K562 (cell line): Measurements from ENCODE around the gene PABPC1L. TPM values are rescaled to one million over a fixed set of nuclear protein-coding genes. Genes with fewer than 3 reads are reported as not detected.

Experiments used
- ATAC-seq: fragments of 200-7000 bp; cut with Tn5 transposase; 3 replicates; pipeline ENCODE4 v1.9.1; 2020; ENCODE audit warnings: moderate library complexity
- BruUV-seq: library from RNA; stranded (reverse); fragments of 400-500 nt; replicated peaks from 2 replicates; lab custom pipeline; 2021; lab: Mats Ljungman, UMichigan
- CTCF ChIA-PET: fragments of 300-600 bp; formaldehyde crosslinking; extraction: SDS; loops from one replicate; lab custom pipeline; 2021; ENCODE audit warnings: low intra/inter-chr PET ratio; lab: Yijun Ruan, JAX
- POLR2A ChIA-PET: fragments of 300-600, 350-650 bp; sonication (Branson Sonifier 250); formaldehyde crosslinking; extraction: SDS; loops from one replicate; lab custom pipeline; 2021; ENCODE audit warnings: antibody characterized with exemption, inconsistent platforms; lab: Yijun Ruan, JAX
- DNase-seq, 4 experiments: peaks; one replicate each; pipeline versions ENCODE4 v3.0.0 to v3.0.0-alpha.2; 2011 to 2018; ENCODE audit warnings: low spot score in 3 of 4, mixed read lengths in 3 of 4; ENCODE audit errors: extremely low read depth in 1 of 4
- FAIRE-seq: peaks from 2 replicates; lab custom pipeline; 2011; peaks lifted over from hg19 to GRCh38; lab: Jason Lieb, UNC
- H2AFZ ChIP-seq: 2 replicates; pipeline ENCODE4 v1.6.0; 2011; ENCODE audit warnings: low read depth, low read length, control low read depth, inconsistent platforms
- H3K27ac ChIP-seq: fragments of 200-600 bp; 3 replicates; pipeline ENCODE4 v1.8.0; 2011; ENCODE audit warnings: low read depth, mild to moderate bottlenecking, control low read depth, inconsistent platforms, low read length, moderate library complexity, mixed read lengths; ENCODE audit errors: extremely low read depth
- H3K27me3 ChIP-seq, 2 experiments: fragments of 300-600 bp in 1 of 2; 2 replicates in 1 of 2; 3 replicates in 1 of 2; pipeline versions ENCODE4 v1.6.0 to v1.8.0; 2011; ENCODE audit warnings: inconsistent platforms in 2 of 2, low read length in 2 of 2, mild to moderate bottlenecking in 1 of 2, mixed read lengths in 1 of 2, moderate library complexity in 1 of 2; ENCODE audit not compliant: control insufficient read depth in 2 of 2, insufficient read depth in 2 of 2
- H3K36me3 ChIP-seq: fragments of 300-600 bp; 3 replicates; pipeline ENCODE4 v1.8.0; 2011; ENCODE audit warnings: mild to moderate bottlenecking, low read length, inconsistent platforms; ENCODE audit not compliant: control insufficient read depth, insufficient read depth
- H3K4me1 ChIP-seq, 2 experiments: fragments of 200-600 bp in 1 of 2; replicated peaks in 1 of 2; 2 replicates in 1 of 2; 3 replicates in 1 of 2; pipeline versions ENCODE4 v1.5.1 to v1.8.0; 2011; ENCODE audit warnings: inconsistent platforms in 2 of 2, low read length in 2 of 2, mild to moderate bottlenecking in 1 of 2, mixed read lengths in 1 of 2, moderate library complexity in 1 of 2; ENCODE audit not compliant: control insufficient read depth in 2 of 2, insufficient read depth in 2 of 2
- H3K4me2 ChIP-seq: 2 replicates; pipeline ENCODE4 v1.6.1; 2011; ENCODE audit warnings: low read length, control low read depth, inconsistent platforms, mixed read lengths; ENCODE audit not compliant: insufficient read depth
- H3K4me3 ChIP-seq: fragments of 200-600 bp; sonication (generic), shearing (Covaris generic); 2 replicates; pipeline ENCODE4 v1.5.1; 2016; ENCODE audit warnings: control low read depth, inconsistent platforms
- H3K79me2 ChIP-seq: fragments of 200-600 bp; 3 replicates; pipeline ENCODE4 v1.8.0; 2011; ENCODE audit warnings: low read length, inconsistent platforms; ENCODE audit not compliant: control insufficient read depth, insufficient read depth
- H3K9ac ChIP-seq, 2 experiments: 2 replicates each; pipeline versions ENCODE4 v1.6.0 to v1.6.1; 2011; ENCODE audit warnings: low read depth in 2 of 2, low read length in 2 of 2, control low read depth in 1 of 2, inconsistent platforms in 1 of 2, mild to moderate bottlenecking in 1 of 2, mixed read lengths in 1 of 2; ENCODE audit not compliant: insufficient read depth in 1 of 2
- H3K9me1 ChIP-seq: one replicate; pipeline ENCODE4 v1.6.0; 2011; ENCODE audit warnings: inconsistent platforms, mild to moderate bottlenecking, low read length, moderate library complexity; ENCODE audit not compliant: control insufficient read depth, insufficient read depth
- H3K9me3 ChIP-seq: replicated peaks from 2 replicates; pipeline ENCODE4 v1.5.1; 2011; ENCODE audit warnings: low read depth, low read length, inconsistent platforms; ENCODE audit not compliant: control insufficient read depth, insufficient read depth
- H4K20me1 ChIP-seq: replicated peaks from 2 replicates; pipeline ENCODE4 v1.6.1; 2011; ENCODE audit warnings: low read length, inconsistent platforms, mixed read lengths; ENCODE audit not compliant: control insufficient read depth, insufficient read depth
- CAMTA2 ChIP-seq: fragments of 250-450 bp; sonication (Bioruptor Pico); conservative IDR thresholded peaks from 2 replicates; pipeline ENCODE4 v1.5.1; 2022
- CHCHD3 ChIP-seq: fragments of 250-450 bp; sonication (Bioruptor Pico); IDR thresholded peaks from 2 replicates; pipeline ENCODE4 v2.1.2; 2022; ENCODE audit warnings: mild to moderate bottlenecking
- CXXC5 ChIP-seq: fragments of 250-450 bp; sonication (Bioruptor Pico); IDR thresholded peaks from 2 replicates; pipeline ENCODE4 v1.8.0; 2022; ENCODE audit warnings: inconsistent platforms, mild to moderate bottlenecking, moderate library complexity
- ELK1 ChIP-seq: sonication (generic); formaldehyde crosslinking; IDR thresholded peaks from 2 replicates; pipeline ENCODE4 v1.8.1; 2022; ENCODE audit warnings: missing genetic modification reagents
- MAFG ChIP-seq: fragments of 450-650 bp; conservative IDR thresholded peaks from 2 replicates; pipeline ENCODE4 v1.6.1; 2016; ENCODE audit warnings: missing genetic modification characterization, missing compliant biosample characterization
- MYBL2 ChIP-seq, 2 experiments: fragments of 450-650 bp in 1 of 2; sonication (generic) in 1 of 2; formaldehyde crosslinking in 1 of 2; IDR thresholded peaks; 2 replicates each; pipeline versions ENCODE4 v1.6.1 to v1.8.1; 2017 to 2022; ENCODE audit warnings: borderline replicate concordance in 1 of 2, inconsistent platforms in 1 of 2, low read depth in 1 of 2, mild to moderate bottlenecking in 1 of 2, missing genetic modification reagents in 1 of 2, moderate library complexity in 1 of 2
- NR0B1 ChIP-seq: fragments of 450-650 bp; IDR thresholded peaks from one replicate; pipeline ENCODE4 v1.6.1; 2018; ENCODE audit warnings: mild to moderate bottlenecking, moderate library complexity; ENCODE audit not compliant: partially characterized antibody
- PHF8 ChIP-seq: fragments of 200-600 bp; sonication (generic); IDR thresholded peaks from 2 replicates; pipeline ENCODE4 v1.6.1; 2012; ENCODE audit warnings: mixed run types, mild to moderate bottlenecking, inconsistent platforms, low read length, moderate library complexity, borderline replicate concordance
- SMAD1 ChIP-seq: fragments of 150-350 bp; IDR thresholded peaks from 2 replicates; pipeline ENCODE4 v1.6.1; 2014; ENCODE audit warnings: low read length, low read depth; ENCODE audit not compliant: partially characterized antibody
- TCF7L2 ChIP-seq: fragments of 150-350 bp; IDR thresholded peaks from 2 replicates; pipeline ENCODE4 v1.6.1; 2016; ENCODE audit warnings: low read depth, mild to moderate bottlenecking, low read length, moderate library complexity
- XRCC4 ChIP-seq: IDR thresholded peaks from one replicate; pipeline ENCODE4 v1.6.1; 2011; ENCODE audit not compliant: insufficient read depth, insufficient read length; ENCODE audit errors: extremely low read depth
- ZKSCAN8 ChIP-seq: fragments of 200-800 bp; sonication (Bioruptor generic); IDR thresholded peaks from 2 replicates; pipeline ENCODE4 v1.6.1; 2016; ENCODE audit warnings: missing genetic modification characterization, missing compliant biosample characterization
- ZNF224 ChIP-seq: sonication (generic); formaldehyde crosslinking; IDR thresholded peaks from 2 replicates; pipeline ENCODE4 v1.8.0; 2022; ENCODE audit warnings: mild to moderate bottlenecking, missing genetic modification reagents
- ZNF707 ChIP-seq: fragments of 250-450 bp; sonication (Bioruptor Pico); conservative IDR thresholded peaks from 2 replicates; pipeline ENCODE4 v1.8.0; 2022; ENCODE audit warnings: inconsistent platforms, mild to moderate bottlenecking, moderate library complexity
- WGBS: fragments of 100-300 bp; shearing (Covaris generic); methylation state at CpG from one replicate; pipeline ENCODE4 v1.1.6; 2016; ENCODE audit warnings: low coverage, mixed read lengths; ENCODE audit not compliant: insufficient coverage; ENCODE audit errors: missing lambda C conversion rate; 5-methylcytosine and 5-hydroxymethylcytosine counted together
- in situ Hi-C: fragments of 300-500 bp; cut with MboI; formaldehyde crosslinking; loops from 4 replicates; pipeline ENCODE4 v1.15.0; 2018; ENCODE audit warnings: inconsistent platforms, mixed read lengths
- intact Hi-C: fragments of 100-400 bp; cut with micrococcal nuclease; formaldehyde crosslinking; loops from 2 replicates; pipeline ENCODE4 v1.14.2; 2022
- polyA plus RNA-seq, 8 experiments: library from polyadenylated mRNA; depleted of rRNA in 4 of 8; stranded (reverse) in 5 of 8; unstranded in 3 of 8; fragments of >200 nt; fragmentation: Nextera tagmentation in 2 of 8; fragmentation: Illumina TruSeq in 1 of 8; extraction: Ambion mirVana in 2 of 8; extraction: Trizol in 1 of 8; gene quantifications; 2 replicates each; pipeline versions ENCODE4 v1.2.1 to v1.2.3, GENCODE V29; 2011 to 2014; ENCODE audit warnings: inconsistent platforms in 1 of 8, missing spikeins in 1 of 8
- total RNA-seq, 7 experiments: library from RNA; depleted of rRNA in 6 of 7; stranded (reverse); fragments of >200 nt in 6 of 7; fragmentation: Illumina TruSeq in 2 of 7; extraction: Trizol in 2 of 7; gene quantifications; 2 replicates each; pipeline versions ENCODE4 v1.2.1 to v1.2.3, GENCODE V29; 2011 to 2021; ENCODE audit warnings: low replicate concordance in 1 of 7
- TF ChIP-seq, protein P1 (sequence below): fragments of 250-450 bp; sonication (Bioruptor Pico); IDR thresholded peaks from 2 replicates; pipeline ENCODE4 v1.4.0; 2020; ENCODE audit warnings: mild to moderate bottlenecking, moderate library complexity
- TF ChIP-seq, protein P2 (sequence below): IDR thresholded peaks from 2 replicates; pipeline ENCODE4 v1.6.1; 2012; ENCODE audit warnings: low read depth, low read length, improper control_type of control experiment, borderline replicate concordance

PABPC1L gene
- total and polyA plus RNA-seq, 9 of the 15 experiments (the other 6 are each of a cell fraction or from before 2014, with no cell fraction given), result 6.0 to 90.3 (median 15.8) TPM

DNA sequence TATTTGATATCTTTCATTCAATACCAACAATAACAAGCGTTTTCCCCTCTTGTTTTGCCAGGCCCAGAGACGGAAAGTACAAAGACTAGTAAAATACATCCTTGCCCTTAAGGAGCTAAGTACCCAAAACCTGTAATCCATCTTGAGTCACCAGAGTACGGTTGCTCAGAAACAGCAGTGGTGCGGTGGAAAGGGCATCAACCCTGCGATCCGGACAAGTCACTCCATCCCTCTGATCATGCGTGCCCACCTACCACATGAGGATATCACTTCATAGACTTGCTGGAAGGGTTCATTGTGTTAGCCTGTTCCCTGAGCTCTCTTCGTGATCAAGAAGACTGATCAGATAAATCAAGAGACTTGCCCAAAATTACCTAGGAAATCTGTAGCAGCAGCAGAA, 48.4 kb downstream of the PABPC1L start:
- Histone ChIP-seq H3K4me2 (peak overlapping the region; percentile 81), H4K20me1 (no peaks in the 10 kb centered on the region), H3K9ac (peak overlapping the region in 1 of 2 experiments; percentile 31; a peak in 2 of 4 replicates), H3K4me1 (peaks cover 21 to 32% of the 10 kb centered on the region in 2 experiments), H3K79me2 (peaks cover 45% of the 10 kb centered on the region), H3K27ac (no peak overlapping the region), H3K9me1 (no peaks in the 10 kb centered on the region), H3K9me3 (no peaks in the 10 kb centered on the region), H3K36me3 (peaks cover 55% of the 10 kb centered on the region), H2AFZ (no peak overlapping the region), H3K27me3 (no peaks in the 10 kb centered on the region), H3K4me3 (peak overlapping the region; percentile 64; the same call in 1 of the 2 replicates)
- no peak for DNase-seq
- CTCF ChIA-PET, result interaction anchor here (0.7 kb wide), 1 partner anchor 346 kb away, joined by 4 read pairs; no protein-coding TSS in a partner anchor
- BruUV-seq, result no TSS peak
- FAIRE-seq, result no peak
- ATAC-seq, result no peak
- in situ Hi-C loops, result no loop called here
- intact Hi-C loops, result no loop called here
- 80% methylated on average over 5 of the region's 8 CpGs for WGBS
- POLR2A ChIA-PET, result interaction anchor here (1.2 to 2.4 kb wide), 2 partner anchors 9 to 51 kb away, joined by 3 to 8 read pairs; no protein-coding TSS in a partner anchor
- TF ChIP-seq, protein P1, sequence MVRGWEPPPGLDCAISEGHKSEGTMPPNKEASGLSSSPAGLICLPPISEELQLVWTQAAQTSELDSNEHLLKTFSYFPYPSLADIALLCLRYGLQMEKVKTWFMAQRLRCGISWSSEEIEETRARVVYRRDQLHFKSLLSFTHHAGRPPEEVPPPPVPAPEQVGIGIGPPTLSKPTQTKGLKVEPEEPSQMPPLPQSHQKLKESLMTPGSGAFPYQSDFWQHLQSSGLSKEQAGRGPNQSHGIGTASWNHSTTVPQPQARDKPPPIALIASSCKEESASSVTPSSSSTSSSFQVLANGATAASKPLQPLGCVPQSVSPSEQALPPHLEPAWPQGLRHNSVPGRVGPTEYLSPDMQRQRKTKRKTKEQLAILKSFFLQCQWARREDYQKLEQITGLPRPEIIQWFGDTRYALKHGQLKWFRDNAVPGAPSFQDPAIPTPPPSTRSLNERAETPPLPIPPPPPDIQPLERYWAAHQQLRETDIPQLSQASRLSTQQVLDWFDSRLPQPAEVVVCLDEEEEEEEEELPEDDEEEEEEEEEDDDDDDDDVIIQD (CRISPR knock-in tag), result no peak
- TF ChIP-seq MYBL2 (IDR thresholded peaks at IDR 0.05; ENCODE audit: low read depth) (no peak), MYBL2 (CRISPR knock-in tag; IDR thresholded peaks at IDR 0.05; ENCODE audit: borderline replicate concordance) (no peak), PHF8 (no peak), ELK1 (CRISPR knock-in tag) (no peak), ZNF224 (CRISPR knock-in tag) (no peak), CAMTA2 (no peak), CXXC5 (CRISPR knock-in tag) (no peak), MAFG (tag) (no peak), XRCC4 (no peak), NR0B1 (no peak), TCF7L2 (no peak), CHCHD3 (CRISPR knock-in tag) (no peak), SMAD1 (no peak), ZKSCAN8 (no peak), ZNF707 (no peak)
- TF ChIP-seq, protein P2, sequence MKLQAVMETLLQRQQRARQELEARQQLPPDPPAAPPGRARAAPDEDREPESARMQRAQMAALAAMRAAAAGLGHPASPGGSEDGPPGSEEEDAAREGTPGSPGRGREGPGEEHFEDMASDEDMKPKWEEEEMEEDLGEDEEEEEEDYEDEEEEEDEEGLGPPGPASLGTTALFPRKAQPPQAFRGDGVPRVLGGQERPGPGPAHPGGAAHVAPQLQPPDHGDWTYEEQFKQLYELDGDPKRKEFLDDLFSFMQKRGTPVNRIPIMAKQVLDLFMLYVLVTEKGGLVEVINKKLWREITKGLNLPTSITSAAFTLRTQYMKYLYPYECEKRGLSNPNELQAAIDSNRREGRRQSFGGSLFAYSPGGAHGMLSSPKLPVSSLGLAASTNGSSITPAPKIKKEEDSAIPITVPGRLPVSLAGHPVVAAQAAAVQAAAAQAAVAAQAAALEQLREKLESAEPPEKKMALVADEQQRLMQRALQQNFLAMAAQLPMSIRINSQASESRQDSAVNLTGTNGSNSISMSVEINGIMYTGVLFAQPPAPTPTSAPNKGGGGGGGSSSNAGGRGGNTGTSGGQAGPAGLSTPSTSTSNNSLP, result no peak
